ENCODE data around the gene ARPC1A.
"Not testable (repeated sequence)": the region's sequence is repeated elsewhere in the genome, so short reads cannot be mapped to it uniquely, and the experiment has no call there.

Gene ARPC1A

GRCh38 chr7:99410635-99411034 lies 84.9 kb downstream of the ARPC1A start:
- DNase-seq = no peak

- DNase-seq = not testable (repeated sequence)
Observed at GRCh38 chr7:99415513-99416127, 89.9 kb downstream of the ARPC1A start.
